Measurements from ENCODE around the gene CNTNAP2.

GRCh38 chr7:146681487-146681886, 564.9 kb downstream of the CNTNAP2 start:
- TF ChIP-seq CTCF (IDR thresholded peaks at IDR 0.05) (no peak), POLR2A (IDR thresholded peaks at IDR 0.05) (no peak)
